Prostate gland (tissue), 2 donors: Measurements from ENCODE around the gene SEMA3A.

Experiments used
- POLR2AphosphoS5 ChIP-seq: sonication (generic); formaldehyde crosslinking; IDR thresholded peaks from one replicate; pipeline ENCODE4 v1.6.1; 2017; ENCODE audit warnings: antibody characterized with exemption
- TF ChIP-seq, protein P1 (sequence below), 4 experiments: fragments of 200-600 bp in 2 of 4; fragments of 450-650 bp in 2 of 4; sonication (generic) in 2 of 4; IDR thresholded peaks; 1 replicate in 3 of 4; 2 replicates in 1 of 4; pipeline ENCODE4 v1.5.1; 2016 to 2019; ENCODE audit warnings: antibody characterized with exemption in 4 of 4, mild to moderate bottlenecking in 2 of 4, moderate library complexity in 2 of 4

DNA sequence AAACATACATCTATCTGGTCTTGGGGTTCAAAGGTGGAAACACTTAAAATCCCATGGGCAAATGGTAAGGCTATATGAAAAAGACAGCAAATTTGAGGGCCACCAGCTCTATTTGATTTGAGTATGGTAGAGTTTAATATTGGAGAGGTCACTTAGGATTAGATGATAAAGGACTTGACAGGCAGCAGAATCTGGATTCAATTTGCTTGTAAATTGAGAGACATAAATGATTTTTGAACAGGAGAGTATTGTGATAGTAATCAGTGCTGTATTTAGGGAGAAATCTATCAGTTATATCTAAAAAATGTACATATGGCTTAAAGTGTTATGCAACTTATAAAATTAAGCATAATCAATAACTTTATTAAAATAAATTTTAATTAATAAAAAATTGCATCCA lies 155.2 kb downstream of the SEMA3A start:
- TF ChIP-seq, protein P1, sequence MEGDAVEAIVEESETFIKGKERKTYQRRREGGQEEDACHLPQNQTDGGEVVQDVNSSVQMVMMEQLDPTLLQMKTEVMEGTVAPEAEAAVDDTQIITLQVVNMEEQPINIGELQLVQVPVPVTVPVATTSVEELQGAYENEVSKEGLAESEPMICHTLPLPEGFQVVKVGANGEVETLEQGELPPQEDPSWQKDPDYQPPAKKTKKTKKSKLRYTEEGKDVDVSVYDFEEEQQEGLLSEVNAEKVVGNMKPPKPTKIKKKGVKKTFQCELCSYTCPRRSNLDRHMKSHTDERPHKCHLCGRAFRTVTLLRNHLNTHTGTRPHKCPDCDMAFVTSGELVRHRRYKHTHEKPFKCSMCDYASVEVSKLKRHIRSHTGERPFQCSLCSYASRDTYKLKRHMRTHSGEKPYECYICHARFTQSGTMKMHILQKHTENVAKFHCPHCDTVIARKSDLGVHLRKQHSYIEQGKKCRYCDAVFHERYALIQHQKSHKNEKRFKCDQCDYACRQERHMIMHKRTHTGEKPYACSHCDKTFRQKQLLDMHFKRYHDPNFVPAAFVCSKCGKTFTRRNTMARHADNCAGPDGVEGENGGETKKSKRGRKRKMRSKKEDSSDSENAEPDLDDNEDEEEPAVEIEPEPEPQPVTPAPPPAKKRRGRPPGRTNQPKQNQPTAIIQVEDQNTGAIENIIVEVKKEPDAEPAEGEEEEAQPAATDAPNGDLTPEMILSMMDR (IDR thresholded peaks at IDR 0.05): no peak
- no peak for TF ChIP-seq POLR2AphosphoS5
